ENCODE results near the gene HGD. TPM values are rescaled to one million over a fixed set of nuclear protein-coding genes. Genes with fewer than 3 reads are reported as not detected.

HGD gene
- total and polyA plus RNA-seq, 2 of the 13 experiments (the other 11 are each of a cell fraction or from before 2014, with no cell fraction given): 265 to 398 TPM

GRCh38 chr3:120689395-120689794 lies 7.4 kb upstream of the HGD start (continued):
- TF ChIP-seq ARID5B (CRISPR knock-in tag; IDR thresholded peaks at IDR 0.05): peak; percentile 80
- TF ChIP-seq ZBTB14 (CRISPR knock-in tag; IDR thresholded peaks at IDR 0.05): no peak
- no peak for TF ChIP-seq ZFP37 (CRISPR knock-in tag; IDR thresholded peaks at IDR 0.05; ENCODE audit: borderline replicate concordance)
- TF ChIP-seq GATAD2A (CRISPR knock-in tag; IDR thresholded peaks at IDR 0.05): peak; percentile 75
- TF ChIP-seq ELF3 (CRISPR knock-in tag; IDR thresholded peaks at IDR 0.05): peak; percentile 33; the same call in 1 of the 2 replicates
- no peak for TF ChIP-seq ZBTB42 (CRISPR knock-in tag; IDR thresholded peaks at IDR 0.05)
- peak; percentile 93 for TF ChIP-seq FOXA3 (CRISPR knock-in tag; IDR thresholded peaks at IDR 0.05)
- TF ChIP-seq SOX13 (IDR thresholded peaks at IDR 0.05): no peak
- TF ChIP-seq SOX13 (CRISPR knock-in tag; conservative IDR thresholded peaks at IDR 0.05 in 1 of 2, IDR thresholded peaks at IDR 0.05 in 1 of 2): 0 out of 4 replicates have a peak, but pooled peaks of 1 of the 2 experiments have one; percentile 8
- no peak for TF ChIP-seq ZXDC (CRISPR knock-in tag; IDR thresholded peaks at IDR 0.05)
- 0 out of 2 replicates have a peak, but pooled peaks have one; percentile 35 for TF ChIP-seq ZNF878 (CRISPR knock-in tag; IDR thresholded peaks at IDR 0.05)
- no peak for TF ChIP-seq NFE2 (CRISPR knock-in tag; IDR thresholded peaks at IDR 0.05)
- no peak for TF ChIP-seq FOXP1 (IDR thresholded peaks at IDR 0.05)
- peak; percentile 82 for TF ChIP-seq FOXP1 (CRISPR knock-in tag; IDR thresholded peaks at IDR 0.05)
- no peak for TF ChIP-seq TFE3 (CRISPR knock-in tag; IDR thresholded peaks at IDR 0.05)
- TF ChIP-seq ZNF44 (CRISPR knock-in tag; IDR thresholded peaks at IDR 0.05): no peak
- TF ChIP-seq CBX1 (IDR thresholded peaks at IDR 0.05; ENCODE audit: low read depth): no peak
- TF ChIP-seq ZNF598 (CRISPR knock-in tag; IDR thresholded peaks at IDR 0.05; ENCODE audit: borderline replicate concordance): no peak
- TF ChIP-seq HOMEZ (CRISPR knock-in tag; IDR thresholded peaks at IDR 0.05; ENCODE audit: low read depth): peak; percentile 74; the same call in 1 of the 2 replicates
- TF ChIP-seq RXRA (CRISPR knock-in tag; IDR thresholded peaks at IDR 0.05): no peak
- peak; percentile 53; the same call in 1 of the 2 replicates for TF ChIP-seq HMG20A (CRISPR knock-in tag; IDR thresholded peaks at IDR 0.05; ENCODE audit: borderline replicate concordance)
- no peak for TF ChIP-seq IRX3 (CRISPR knock-in tag; IDR thresholded peaks at IDR 0.05; ENCODE audit: borderline replicate concordance, low read depth)

Data from HepG2 (cell line).